Left ventricle myocardium inferior (tissue), 1 donor: Measurements from ENCODE around the gene NECTIN1. TPM values are rescaled to one million over a fixed set of nuclear protein-coding genes. Genes with fewer than 3 reads are reported as not detected.

Experiments
- DNase-seq: peaks from one replicate; pipeline ENCODE4 v3.0.0-alpha.2; 2020
- H3K27ac ChIP-seq: fragments of 200-600 bp; replicated peaks from 2 replicates; pipeline ENCODE4 v1.8.0; 2021
- H3K27me3 ChIP-seq: fragments of 200-600 bp; 2 replicates; pipeline ENCODE4 v1.8.0; 2021; ENCODE audit warnings: low read depth
- H3K36me3 ChIP-seq: fragments of 200-600 bp; 2 replicates; pipeline ENCODE4 v1.8.0; 2021
- H3K4me1 ChIP-seq: fragments of 200-600 bp; 2 replicates; pipeline ENCODE4 v1.8.0; 2021
- H3K4me3 ChIP-seq: fragments of 200-600 bp; 2 replicates; pipeline ENCODE4 v1.8.0; 2021; ENCODE audit warnings: mild to moderate bottlenecking, moderate library complexity
- H3K9me3 ChIP-seq: fragments of 200-600 bp; replicated peaks from 2 replicates; pipeline ENCODE4 v1.8.0; 2021
- CTCF ChIP-seq: fragments of 200-600 bp; IDR thresholded peaks from 2 replicates; pipeline ENCODE4 v1.8.0; 2021; ENCODE audit warnings: antibody characterized with exemption, mild to moderate bottlenecking, borderline replicate concordance
- intact Hi-C: fragments of 100-400 bp; cut with micrococcal nuclease; formaldehyde crosslinking; loops from one replicate; pipeline ENCODE4 v1.11.0; 2022
- total RNA-seq: library from RNA; stranded (reverse); fragmentation: NEBNext Ultra II Directional; extraction: Animal tissue kit (Norgen Biotek cat#: 25700); gene quantifications from one replicate; pipeline ENCODE4 v1.2.1, GENCODE V29; 2021
- donor health status: DM: no; HTN: yes; CAD: no; lungs with severe emphysema.

Gene NECTIN1
- total RNA-seq, 1 donor from 2014 or later, result 22.9 TPM

- peaks cover 15% of the 10 kb centered on the region for H3K4me1 ChIP-seq
- TF ChIP-seq CTCF, result no peak
- intact Hi-C loops, result no loop called here
- H3K9me3 ChIP-seq, result peaks cover 11% of the 10 kb centered on the region
- no peak overlapping the region for H3K4me3 ChIP-seq
- H3K27ac ChIP-seq, result no peak overlapping the region
- H3K27me3 ChIP-seq, result peaks cover 84% of the 10 kb centered on the region
- H3K36me3 ChIP-seq, result no peaks in the 10 kb centered on the region
- no peak for DNase-seq
Observed at GRCh38 chr11:119589001-119589400, 140.0 kb downstream of the NECTIN1 start.
